ENCODE results near the gene CASD1. TPM values are rescaled to one million over a fixed set of nuclear protein-coding genes. Genes with fewer than 3 reads are reported as not detected.

Gene CASD1
- total RNA-seq, 4 donors from 2014 or later = 5.2 to 23.9 (median 9.3) TPM

DNA sequence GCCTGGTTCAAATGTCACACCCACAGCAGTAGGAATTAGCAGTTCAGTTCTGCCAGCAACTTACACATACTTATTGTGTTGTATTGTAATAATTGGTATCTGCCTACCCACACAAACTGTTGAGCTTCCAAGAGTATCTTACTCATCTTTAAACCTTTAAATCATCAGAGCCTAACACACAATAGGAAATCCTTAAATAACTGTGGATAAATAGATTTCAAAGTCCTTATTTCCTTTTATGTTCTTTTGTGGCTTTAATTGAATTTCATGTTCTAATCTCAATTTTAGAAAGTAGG, 3.9 kb downstream of the CASD1 start:
- Histone ChIP-seq H3K4me1 (peaks cover 0 to 29% (median 3%) of the 10 kb centered on the region in 4 donors), H3K4me3 (no peak overlapping the region), H3K9me3 (no peaks in the 10 kb centered on the region), H3K27me3 (no peaks in the 10 kb centered on the region), H3K36me3 (no peaks in the 10 kb centered on the region), H3K27ac (no peak overlapping the region)
- TF ChIP-seq POLR2A (IDR thresholded peaks at IDR 0.05) = no peak
- TF ChIP-seq CTCF (IDR thresholded peaks at IDR 0.05) = no peak
- DNase-seq = no peak

DNA sequence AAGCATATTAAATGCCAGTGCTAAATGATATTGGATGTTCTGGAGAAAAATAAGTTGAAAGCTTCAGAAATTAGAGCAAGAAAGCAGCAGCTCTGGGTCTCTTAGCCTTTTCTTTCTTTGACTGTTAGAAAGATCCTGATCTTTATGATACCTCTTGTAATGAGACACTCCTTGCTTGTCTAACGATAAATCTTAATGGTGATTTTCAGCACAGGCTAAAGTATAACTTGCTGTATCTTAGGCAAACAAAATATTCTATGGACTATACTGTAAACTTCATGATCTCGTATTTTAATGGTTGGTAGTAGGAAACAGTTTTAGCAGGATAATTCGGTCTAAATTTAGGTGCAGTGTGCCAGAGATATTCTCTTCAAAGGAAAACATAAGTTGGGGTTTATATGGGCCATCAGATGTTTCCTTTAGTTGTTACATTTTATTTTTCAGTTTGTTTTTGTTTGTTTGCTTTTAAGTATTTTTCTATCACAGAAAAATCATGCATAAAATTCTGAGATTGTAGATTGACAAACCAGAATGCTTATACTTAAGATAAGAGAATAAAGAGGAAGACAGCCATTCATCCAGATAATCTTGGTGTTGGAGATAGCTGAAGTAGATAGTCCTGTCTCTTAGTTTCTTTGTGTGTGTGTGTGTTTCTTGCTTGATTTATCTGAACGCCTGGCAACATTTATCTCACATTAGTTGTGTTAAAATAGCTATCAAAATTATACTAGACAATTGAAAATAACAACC, 4.7 kb downstream of the CASD1 start:
- no peak for TF ChIP-seq CTCF (IDR thresholded peaks at IDR 0.05)
- TF ChIP-seq POLR2A (IDR thresholded peaks at IDR 0.05) = no peak
- H3K36me3 ChIP-seq = no peaks in the 10 kb centered on the region
- peaks cover 0 to 23% (median 3%) of the 10 kb centered on the region in 4 donors for H3K4me1 ChIP-seq
- DNase-seq = no peak
- H3K27me3 ChIP-seq = no peaks in the 10 kb centered on the region
- no peak overlapping the region for H3K4me3 ChIP-seq
- no peaks in the 10 kb centered on the region for H3K9me3 ChIP-seq
- H3K27ac ChIP-seq = no peak overlapping the region

DNA sequence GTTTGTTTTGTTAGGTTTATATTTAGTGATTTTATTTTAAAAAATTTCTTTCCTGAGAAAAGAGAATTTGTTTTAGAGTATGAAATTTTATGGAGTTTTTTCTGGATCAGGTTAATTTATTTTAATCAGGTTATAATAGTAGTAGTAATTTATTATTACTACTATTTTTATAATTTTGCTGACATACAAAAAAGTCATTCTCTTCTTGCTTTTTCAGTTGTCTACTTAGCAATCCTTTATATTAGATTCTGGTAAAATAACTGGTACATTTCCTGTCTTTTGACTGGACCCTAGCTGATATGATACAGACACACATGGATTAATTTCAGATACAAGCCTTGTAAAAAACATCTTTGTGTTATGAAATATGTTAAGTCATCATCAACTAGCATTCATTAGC, 5.3 kb downstream of the CASD1 start:
- Histone ChIP-seq H3K4me3 (no peak overlapping the region), H3K27me3 (no peaks in the 10 kb centered on the region), H3K4me1 (peaks cover 0 to 21% (median 3%) of the 10 kb centered on the region in 4 donors), H3K27ac (no peak overlapping the region), H3K9me3 (no peaks in the 10 kb centered on the region), H3K36me3 (no peaks in the 10 kb centered on the region)
- no peak for DNase-seq
- TF ChIP-seq POLR2A (IDR thresholded peaks at IDR 0.05) (no peak), CTCF (IDR thresholded peaks at IDR 0.05) (no peak)

DNA sequence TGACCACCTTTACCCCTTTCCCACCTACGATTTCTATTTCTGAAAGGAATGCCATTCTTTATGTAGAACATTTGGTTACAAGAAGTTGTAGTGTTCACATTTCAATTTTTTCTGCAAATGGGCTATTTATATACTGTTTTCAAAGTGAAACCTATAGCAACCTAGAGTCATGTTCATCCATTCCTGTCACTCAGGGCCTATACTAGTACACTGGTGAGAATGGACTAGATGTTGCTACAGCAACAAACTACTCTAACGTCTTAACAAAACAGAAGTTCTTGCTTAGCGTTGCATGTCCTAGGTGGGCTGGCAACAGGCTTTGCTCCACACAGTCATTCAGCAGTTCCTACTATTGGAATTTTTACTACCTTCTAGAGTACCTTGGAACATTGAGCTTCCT, 16.3 kb downstream of the CASD1 start:
- H3K27me3 ChIP-seq = no peaks in the 10 kb centered on the region
- no peaks in the 10 kb centered on the region for H3K9me3 ChIP-seq
- H3K27ac ChIP-seq = no peak overlapping the region
- no peak for DNase-seq
- no peaks in the 10 kb centered on the region for H3K36me3 ChIP-seq
- TF ChIP-seq POLR2A (IDR thresholded peaks at IDR 0.05) (no peak), CTCF (IDR thresholded peaks at IDR 0.05) (no peak)
- no peaks in the 10 kb centered on the region for H3K4me1 ChIP-seq
- H3K4me3 ChIP-seq = no peak overlapping the region

DNA sequence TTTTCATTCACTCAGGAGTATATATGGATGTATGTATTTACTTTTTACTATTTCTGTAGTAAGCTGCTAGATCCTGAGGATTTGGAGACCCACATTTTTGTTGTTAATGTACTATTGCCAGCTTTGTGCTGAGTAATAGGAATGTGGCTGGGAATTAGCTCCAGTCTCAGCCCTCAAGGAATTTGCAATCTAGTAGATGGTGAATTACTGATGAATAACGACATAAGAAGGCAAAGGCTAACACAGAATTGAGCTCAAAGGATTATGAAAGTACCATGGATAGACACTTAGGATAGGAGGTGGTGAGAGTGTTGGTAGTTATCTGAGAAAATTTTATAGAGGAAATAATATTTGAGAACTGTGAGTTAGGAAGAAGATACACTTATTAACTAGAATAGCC, 19.9 kb downstream of the CASD1 start:
- TF ChIP-seq CTCF (IDR thresholded peaks at IDR 0.05) = no peak
- no peak for TF ChIP-seq POLR2A (IDR thresholded peaks at IDR 0.05)
- Histone ChIP-seq H3K36me3 (no peaks in the 10 kb centered on the region), H3K27ac (no peak overlapping the region), H3K4me1 (no peaks in the 10 kb centered on the region), H3K4me3 (no peak overlapping the region), H3K27me3 (no peaks in the 10 kb centered on the region), H3K9me3 (no peaks in the 10 kb centered on the region)
- DNase-seq = no peak

GRCh38 chr7:94530109-94530508, 20.5 kb downstream of the CASD1 start:
- H3K27me3 ChIP-seq = no peaks in the 10 kb centered on the region
- no peaks in the 10 kb centered on the region for H3K36me3 ChIP-seq

More at GRCh38 chr7:94530109-94530508, 20.5 kb downstream of the CASD1 start:
- no peak overlapping the region for H3K27ac ChIP-seq
- H3K4me3 ChIP-seq = no peak overlapping the region
- no peak for TF ChIP-seq CTCF (IDR thresholded peaks at IDR 0.05)
- TF ChIP-seq POLR2A (IDR thresholded peaks at IDR 0.05) = no peak
- no peaks in the 10 kb centered on the region for H3K9me3 ChIP-seq
- no peak for DNase-seq
- no peaks in the 10 kb centered on the region for H3K4me1 ChIP-seq

Measured in Peyer's patch (tissue), 4 donors.